ENCODE data around the gene XXYLT1. TPM values are rescaled to one million over a fixed set of nuclear protein-coding genes. Genes with fewer than 3 reads are reported as not detected.
A peak's percentile ranks its signal among the peaks of the same experiment; 100 is the strongest.

Gene XXYLT1
- total RNA-seq, 1 donor from 2014 or later = 25.4 TPM

DNA sequence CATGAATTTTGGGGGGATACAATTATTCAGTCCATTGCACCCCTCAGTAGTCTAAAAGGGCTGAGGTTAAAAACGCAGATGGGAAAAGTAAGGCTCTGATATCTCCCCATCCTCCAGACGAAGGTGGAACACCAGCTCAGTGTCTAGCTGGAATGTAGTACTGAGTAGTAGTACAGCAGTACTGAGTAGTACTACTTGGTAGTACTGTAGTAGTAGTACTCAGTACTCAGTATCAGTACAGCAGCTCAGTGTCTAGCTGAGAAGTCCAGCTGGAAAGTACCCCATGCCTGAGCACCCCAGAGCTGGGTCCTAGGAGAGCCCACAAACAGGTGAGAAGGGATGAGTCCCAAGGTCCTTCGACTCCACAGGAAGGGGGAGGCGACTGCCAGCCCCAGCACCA lies 148.7 kb downstream of the XXYLT1 start:
- no peak overlapping the region for H3K4me3 Mint-ChIP-seq (ENCODE audit: low read depth)
- TF ChIP-seq, protein P1, sequence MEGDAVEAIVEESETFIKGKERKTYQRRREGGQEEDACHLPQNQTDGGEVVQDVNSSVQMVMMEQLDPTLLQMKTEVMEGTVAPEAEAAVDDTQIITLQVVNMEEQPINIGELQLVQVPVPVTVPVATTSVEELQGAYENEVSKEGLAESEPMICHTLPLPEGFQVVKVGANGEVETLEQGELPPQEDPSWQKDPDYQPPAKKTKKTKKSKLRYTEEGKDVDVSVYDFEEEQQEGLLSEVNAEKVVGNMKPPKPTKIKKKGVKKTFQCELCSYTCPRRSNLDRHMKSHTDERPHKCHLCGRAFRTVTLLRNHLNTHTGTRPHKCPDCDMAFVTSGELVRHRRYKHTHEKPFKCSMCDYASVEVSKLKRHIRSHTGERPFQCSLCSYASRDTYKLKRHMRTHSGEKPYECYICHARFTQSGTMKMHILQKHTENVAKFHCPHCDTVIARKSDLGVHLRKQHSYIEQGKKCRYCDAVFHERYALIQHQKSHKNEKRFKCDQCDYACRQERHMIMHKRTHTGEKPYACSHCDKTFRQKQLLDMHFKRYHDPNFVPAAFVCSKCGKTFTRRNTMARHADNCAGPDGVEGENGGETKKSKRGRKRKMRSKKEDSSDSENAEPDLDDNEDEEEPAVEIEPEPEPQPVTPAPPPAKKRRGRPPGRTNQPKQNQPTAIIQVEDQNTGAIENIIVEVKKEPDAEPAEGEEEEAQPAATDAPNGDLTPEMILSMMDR (IDR thresholded peaks at IDR 0.05; ENCODE audit: unreplicated experiment) = no peak

DNA sequence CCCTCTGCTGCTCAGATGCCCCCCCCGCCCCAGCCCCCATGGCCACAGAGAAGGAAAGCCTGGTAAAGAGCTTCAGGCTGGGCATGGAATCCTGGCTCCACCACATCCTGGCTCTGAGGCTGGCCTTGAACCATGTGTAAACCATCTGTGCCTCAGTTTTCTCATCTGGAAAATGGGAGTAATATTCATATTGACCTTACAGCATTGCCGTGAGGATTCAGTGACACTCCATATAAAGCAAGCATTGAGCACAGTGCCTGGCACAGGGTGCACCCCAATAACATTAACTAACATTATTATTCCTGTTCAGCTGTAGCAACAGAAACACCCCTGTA lies 150.7 kb downstream of the XXYLT1 start:
- Mint-ChIP-seq H3K27ac (peak overlapping the region; percentile 29), H3K9me3 (ENCODE audit: low read depth) (no peaks in the 10 kb centered on the region), H3K4me3 (ENCODE audit: low read depth) (no peak overlapping the region), H3K4me1 (ENCODE audit: low read depth) (peaks cover 28% of the 10 kb centered on the region), H3K36me3 (ENCODE audit: insufficient read depth) (no peaks in the 10 kb centered on the region), H3K27me3 (peaks cover 19% of the 10 kb centered on the region)
- TF ChIP-seq, protein P1 (IDR thresholded peaks at IDR 0.05; ENCODE audit: unreplicated experiment) = no peak
- DNase-seq (ENCODE audit: low spot score, unreplicated experiment) = no peak

More for the DNA sequence above, 148.7 kb downstream of the XXYLT1 start:
- Mint-ChIP-seq H3K4me1 (ENCODE audit: low read depth) (peaks cover 20% of the 10 kb centered on the region), H3K36me3 (ENCODE audit: insufficient read depth) (no peaks in the 10 kb centered on the region), H3K27me3 (peaks cover 2% of the 10 kb centered on the region), H3K9me3 (ENCODE audit: low read depth) (no peaks in the 10 kb centered on the region), H3K27ac (no peak overlapping the region)
- no peak for DNase-seq (ENCODE audit: low spot score, unreplicated experiment)

DNA sequence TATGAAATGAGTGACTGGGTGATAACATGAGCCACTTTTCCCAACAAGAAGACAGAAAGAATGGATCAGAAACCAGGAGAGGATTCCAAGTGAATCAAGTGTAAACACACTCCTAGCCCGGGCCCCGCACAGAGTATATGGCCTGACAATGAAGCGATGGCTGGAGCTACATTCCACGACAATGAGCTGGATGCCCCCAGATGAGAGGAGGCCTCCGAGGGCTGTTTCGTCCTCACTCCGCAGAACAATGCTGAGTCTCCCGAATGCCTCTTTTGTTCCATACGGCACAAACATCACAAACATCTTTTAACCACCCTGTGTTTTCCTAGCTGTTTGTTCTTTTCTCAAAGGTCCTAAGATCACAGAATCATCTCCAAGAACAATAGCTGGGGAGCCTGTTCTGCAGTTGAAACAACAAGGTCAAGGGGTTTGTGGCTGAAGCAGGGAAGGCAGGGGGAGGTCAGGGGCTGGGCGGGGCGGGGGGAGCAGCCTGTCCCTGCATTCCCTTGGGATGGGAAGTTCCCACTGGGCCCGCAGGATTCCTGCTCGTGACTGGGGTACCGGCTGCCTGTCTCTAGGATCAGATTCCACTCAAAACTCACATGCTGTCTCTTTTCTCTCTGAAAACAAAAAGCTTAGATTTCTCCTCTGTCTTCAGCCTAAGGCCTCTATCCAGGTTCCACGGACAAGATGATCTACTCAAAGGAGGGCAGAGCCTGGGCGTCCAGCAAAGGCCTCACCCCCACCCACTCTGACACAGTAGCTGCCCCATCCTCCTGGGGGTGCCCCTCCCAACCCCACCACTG lies 151.3 kb downstream of the XXYLT1 start:
- H3K36me3 Mint-ChIP-seq (ENCODE audit: insufficient read depth) = no peaks in the 10 kb centered on the region

DNA sequence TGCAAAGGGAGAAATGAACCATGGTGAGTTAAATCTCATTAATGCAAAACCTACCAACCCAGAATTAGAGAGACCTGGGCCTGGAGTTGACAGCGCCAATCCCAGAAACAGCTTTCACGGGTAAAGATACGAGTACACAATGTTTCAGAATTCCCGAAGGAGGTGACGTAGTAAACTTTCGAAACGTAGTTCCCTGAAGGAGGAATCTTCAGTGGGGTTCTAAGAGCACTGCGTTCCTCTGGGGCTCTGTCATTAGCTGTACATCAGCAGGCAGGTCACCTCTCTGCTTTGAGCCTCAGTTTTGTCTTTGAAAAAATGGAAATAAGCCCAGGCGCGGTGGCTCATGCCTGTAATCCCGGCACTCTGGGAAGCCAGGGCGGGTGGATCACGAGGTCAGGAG lies 152.3 kb downstream of the XXYLT1 start:
- Mint-ChIP-seq H3K4me1 (ENCODE audit: low read depth) (peaks cover 24% of the 10 kb centered on the region), H3K27me3 (peaks cover 23% of the 10 kb centered on the region), H3K4me3 (ENCODE audit: low read depth) (no peak overlapping the region), H3K27ac (no peak overlapping the region), H3K36me3 (ENCODE audit: insufficient read depth) (no peaks in the 10 kb centered on the region), H3K9me3 (ENCODE audit: low read depth) (no peaks in the 10 kb centered on the region)
- DNase-seq (ENCODE audit: low spot score, unreplicated experiment) = no peak
- TF ChIP-seq, protein P1 (IDR thresholded peaks at IDR 0.05; ENCODE audit: unreplicated experiment) = no peak

More for the DNA sequence above, 151.3 kb downstream of the XXYLT1 start:
- Mint-ChIP-seq H3K27ac (peak overlapping the region; percentile 83), H3K4me1 (ENCODE audit: low read depth) (peaks cover 28% of the 10 kb centered on the region), H3K9me3 (ENCODE audit: low read depth) (no peaks in the 10 kb centered on the region), H3K27me3 (peaks cover 19% of the 10 kb centered on the region), H3K4me3 (ENCODE audit: low read depth) (no peak overlapping the region)
- no peak for DNase-seq (ENCODE audit: low spot score, unreplicated experiment)
- TF ChIP-seq, protein P1 (IDR thresholded peaks at IDR 0.05; ENCODE audit: unreplicated experiment) = no peak

DNA sequence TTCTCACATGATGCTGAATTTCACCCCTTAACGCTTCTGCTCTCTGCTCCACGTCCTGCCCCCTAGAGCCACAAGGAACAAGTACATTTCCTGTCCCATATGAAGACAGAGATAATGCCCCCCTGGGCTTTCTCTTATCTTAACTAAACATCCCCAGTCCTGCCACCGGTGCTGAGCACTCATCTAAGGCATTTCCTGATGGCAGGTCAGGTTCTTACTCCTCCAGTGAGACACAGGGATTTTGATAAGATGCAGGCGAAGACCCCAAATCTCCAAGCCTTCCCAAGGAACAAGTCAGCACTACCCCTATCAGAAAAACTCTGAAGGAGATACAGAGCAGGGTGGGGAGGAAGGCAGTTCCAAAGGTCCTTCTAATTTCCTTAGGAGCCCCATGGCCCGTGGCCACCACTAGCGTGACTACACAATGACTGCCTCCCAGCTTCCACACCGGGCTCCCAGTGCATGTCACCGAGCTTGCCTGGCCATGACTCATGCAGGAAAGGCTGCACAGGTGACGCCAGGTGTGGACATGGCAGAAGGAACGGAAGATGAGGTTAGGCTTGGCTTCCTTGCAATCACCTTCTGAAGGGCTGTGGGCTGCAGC lies 152.9 kb downstream of the XXYLT1 start:
- H3K36me3 Mint-ChIP-seq (ENCODE audit: insufficient read depth) = no peaks in the 10 kb centered on the region
- no peaks in the 10 kb centered on the region for H3K9me3 Mint-ChIP-seq (ENCODE audit: low read depth)
- H3K4me3 Mint-ChIP-seq (ENCODE audit: low read depth) = no peak overlapping the region
- no peak for DNase-seq (ENCODE audit: low spot score, unreplicated experiment)
- TF ChIP-seq, protein P1 (IDR thresholded peaks at IDR 0.05; ENCODE audit: unreplicated experiment) = peak; percentile 15
- H3K27me3 Mint-ChIP-seq = peaks cover 23% of the 10 kb centered on the region
- H3K27ac Mint-ChIP-seq = peak overlapping the region; percentile 2
- peaks cover 24% of the 10 kb centered on the region for H3K4me1 Mint-ChIP-seq (ENCODE audit: low read depth)

Data from progenitor cell of endocrine pancreas (in vitro differentiated cells).